HFF-Myc (cell line): ENCODE data around the gene BICD2.
A peak's percentile ranks its signal among the peaks of the same experiment; 100 is the strongest.

Experiments used
- DNase-seq: peaks from one replicate; pipeline ENCODE4 v3.0.0-alpha.2; 2011; ENCODE audit warnings: low read depth; ENCODE audit errors: extremely low read depth
- H3K4me3 ChIP-seq: replicated peaks from 2 replicates; pipeline ENCODE4 v1.5.1; 2011; ENCODE audit warnings: low read depth, mild to moderate bottlenecking, control low read depth, low read length
- TF ChIP-seq, protein P1 (sequence below): IDR thresholded peaks from 2 replicates; pipeline ENCODE4 v1.5.1; 2012; ENCODE audit warnings: mild to moderate bottlenecking, low read depth, low read length, control low read depth; ENCODE audit errors: missing control alignments

Gene BICD2

DNA sequence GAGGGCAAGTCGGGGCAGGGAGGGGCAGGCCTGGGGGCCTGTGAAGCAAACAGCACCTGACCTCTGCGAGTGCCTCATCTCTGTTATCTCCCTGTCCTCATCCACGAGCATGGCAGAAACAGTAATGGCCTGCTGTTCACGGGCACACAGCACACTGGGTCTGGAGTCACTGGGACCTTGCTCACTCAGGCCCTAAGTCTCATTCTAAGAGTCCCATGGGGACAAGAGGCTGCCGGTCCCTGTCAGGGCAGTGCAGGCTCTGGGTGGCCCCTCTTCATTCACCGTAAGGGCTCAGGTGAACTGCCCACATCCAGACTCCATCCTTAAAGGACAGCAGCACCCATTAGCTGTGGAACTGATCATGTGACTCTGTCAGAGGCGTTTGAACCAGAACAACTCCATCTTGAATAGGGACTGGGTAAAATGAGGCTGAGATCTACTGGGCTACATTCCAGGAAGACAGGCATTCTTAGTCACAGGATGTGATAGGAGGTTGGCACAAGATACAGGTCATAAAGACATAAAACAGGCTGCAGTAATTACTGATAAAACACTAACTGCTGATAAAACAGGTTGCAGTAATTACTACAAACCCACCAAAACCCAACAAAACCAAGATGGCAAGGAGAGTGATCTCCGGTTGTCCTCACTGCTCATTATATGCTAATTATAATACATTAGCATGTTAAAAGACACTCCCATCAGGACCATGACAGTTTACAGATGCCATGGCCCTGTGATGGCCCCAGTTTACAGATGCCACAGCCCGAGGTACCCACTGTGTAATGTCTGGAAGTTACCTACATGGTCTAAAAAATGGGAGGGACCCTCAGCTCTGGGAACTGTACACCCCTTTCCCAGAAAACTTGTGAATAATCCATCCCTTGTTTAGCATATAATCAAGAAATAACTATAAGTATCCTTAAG is 28.7 kb downstream of the BICD2 start:
- TF ChIP-seq, protein P1, sequence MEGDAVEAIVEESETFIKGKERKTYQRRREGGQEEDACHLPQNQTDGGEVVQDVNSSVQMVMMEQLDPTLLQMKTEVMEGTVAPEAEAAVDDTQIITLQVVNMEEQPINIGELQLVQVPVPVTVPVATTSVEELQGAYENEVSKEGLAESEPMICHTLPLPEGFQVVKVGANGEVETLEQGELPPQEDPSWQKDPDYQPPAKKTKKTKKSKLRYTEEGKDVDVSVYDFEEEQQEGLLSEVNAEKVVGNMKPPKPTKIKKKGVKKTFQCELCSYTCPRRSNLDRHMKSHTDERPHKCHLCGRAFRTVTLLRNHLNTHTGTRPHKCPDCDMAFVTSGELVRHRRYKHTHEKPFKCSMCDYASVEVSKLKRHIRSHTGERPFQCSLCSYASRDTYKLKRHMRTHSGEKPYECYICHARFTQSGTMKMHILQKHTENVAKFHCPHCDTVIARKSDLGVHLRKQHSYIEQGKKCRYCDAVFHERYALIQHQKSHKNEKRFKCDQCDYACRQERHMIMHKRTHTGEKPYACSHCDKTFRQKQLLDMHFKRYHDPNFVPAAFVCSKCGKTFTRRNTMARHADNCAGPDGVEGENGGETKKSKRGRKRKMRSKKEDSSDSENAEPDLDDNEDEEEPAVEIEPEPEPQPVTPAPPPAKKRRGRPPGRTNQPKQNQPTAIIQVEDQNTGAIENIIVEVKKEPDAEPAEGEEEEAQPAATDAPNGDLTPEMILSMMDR = no peak
- DNase-seq = no peak

DNA sequence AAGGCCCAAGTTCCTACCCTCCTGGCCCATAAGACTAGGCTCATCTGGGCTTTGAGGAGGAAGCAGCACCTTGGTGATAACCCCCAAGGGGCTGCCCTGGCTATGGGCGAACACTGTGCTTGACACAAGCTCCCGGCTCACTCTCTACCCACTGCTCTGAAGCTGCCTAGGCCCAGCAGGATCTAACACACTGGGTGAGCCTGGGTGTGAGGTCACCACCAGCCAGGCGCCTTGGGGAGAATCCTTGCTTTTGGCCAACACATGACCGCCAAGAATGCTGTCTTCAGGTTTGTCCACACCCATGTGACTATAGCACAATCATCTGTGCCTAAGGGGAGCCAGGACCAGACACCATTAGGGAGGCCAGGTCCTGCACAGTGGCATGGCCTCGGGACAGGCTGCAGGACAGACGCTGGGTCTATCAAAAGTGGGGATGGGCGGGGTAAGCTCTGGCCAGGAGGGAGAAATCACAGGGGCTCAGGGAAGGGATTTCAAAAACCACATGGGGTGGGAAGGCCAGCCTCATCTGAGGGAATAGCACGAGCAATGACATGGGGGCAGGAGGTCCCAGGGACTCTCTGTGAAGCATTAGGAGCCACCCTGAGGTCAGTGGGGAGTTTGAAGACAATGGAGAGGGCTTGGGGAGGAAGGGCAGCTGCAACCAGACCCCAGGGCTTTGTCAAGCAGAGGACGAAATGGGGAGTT is 29.6 kb downstream of the BICD2 start:
- no peak overlapping the region for H3K4me3 ChIP-seq
- no peak for DNase-seq
- TF ChIP-seq, protein P1 = no peak

More for the DNA sequence above, 28.7 kb downstream of the BICD2 start:
- H3K4me3 ChIP-seq = no peak overlapping the region

DNA sequence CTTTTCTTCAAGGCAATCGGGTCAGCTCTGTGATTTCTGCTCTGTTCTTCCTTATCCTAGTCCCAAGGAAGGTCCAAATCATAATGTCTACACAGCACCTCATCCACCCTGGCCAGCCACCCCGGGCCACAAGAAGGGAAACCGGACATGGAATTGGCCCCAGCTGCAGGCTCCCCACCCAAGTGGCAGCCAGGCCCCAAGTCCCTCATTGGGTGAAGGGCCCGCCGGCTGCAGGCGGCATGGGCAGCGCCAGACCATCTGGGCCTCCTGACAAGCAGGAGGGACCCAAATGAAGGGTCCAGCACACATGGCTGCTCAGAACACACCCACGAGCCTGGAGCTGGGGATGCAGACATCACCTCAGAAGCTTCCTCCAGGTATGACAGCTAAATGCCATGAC is 33.7 kb downstream of the BICD2 start:
- no peak for DNase-seq
- TF ChIP-seq, protein P1 = no peak
- H3K4me3 ChIP-seq = no peak overlapping the region

DNA sequence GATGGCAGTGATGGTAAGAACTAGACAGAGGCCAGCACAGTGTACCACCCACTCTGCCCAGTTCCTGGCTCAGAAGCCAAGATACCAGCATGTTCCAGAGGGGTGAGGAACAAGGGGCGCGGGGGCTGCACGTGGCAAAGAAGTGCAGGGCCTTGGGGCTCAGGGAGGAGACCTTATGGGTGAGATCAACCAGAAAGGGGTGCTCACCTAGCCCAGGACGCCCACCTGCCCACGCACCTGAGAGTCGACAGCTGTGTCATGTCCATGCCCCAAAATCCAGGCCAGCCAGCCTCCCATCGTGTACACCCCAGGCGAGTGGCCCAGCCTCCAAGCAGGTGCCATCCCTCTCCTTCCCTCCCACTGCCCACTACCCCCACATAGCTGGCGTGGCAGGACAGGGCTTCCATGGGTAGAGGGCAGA is 34.9 kb downstream of the BICD2 start:
- H3K4me3 ChIP-seq = no peak overlapping the region
- no peak for DNase-seq
- TF ChIP-seq, protein P1 = no peak

DNA sequence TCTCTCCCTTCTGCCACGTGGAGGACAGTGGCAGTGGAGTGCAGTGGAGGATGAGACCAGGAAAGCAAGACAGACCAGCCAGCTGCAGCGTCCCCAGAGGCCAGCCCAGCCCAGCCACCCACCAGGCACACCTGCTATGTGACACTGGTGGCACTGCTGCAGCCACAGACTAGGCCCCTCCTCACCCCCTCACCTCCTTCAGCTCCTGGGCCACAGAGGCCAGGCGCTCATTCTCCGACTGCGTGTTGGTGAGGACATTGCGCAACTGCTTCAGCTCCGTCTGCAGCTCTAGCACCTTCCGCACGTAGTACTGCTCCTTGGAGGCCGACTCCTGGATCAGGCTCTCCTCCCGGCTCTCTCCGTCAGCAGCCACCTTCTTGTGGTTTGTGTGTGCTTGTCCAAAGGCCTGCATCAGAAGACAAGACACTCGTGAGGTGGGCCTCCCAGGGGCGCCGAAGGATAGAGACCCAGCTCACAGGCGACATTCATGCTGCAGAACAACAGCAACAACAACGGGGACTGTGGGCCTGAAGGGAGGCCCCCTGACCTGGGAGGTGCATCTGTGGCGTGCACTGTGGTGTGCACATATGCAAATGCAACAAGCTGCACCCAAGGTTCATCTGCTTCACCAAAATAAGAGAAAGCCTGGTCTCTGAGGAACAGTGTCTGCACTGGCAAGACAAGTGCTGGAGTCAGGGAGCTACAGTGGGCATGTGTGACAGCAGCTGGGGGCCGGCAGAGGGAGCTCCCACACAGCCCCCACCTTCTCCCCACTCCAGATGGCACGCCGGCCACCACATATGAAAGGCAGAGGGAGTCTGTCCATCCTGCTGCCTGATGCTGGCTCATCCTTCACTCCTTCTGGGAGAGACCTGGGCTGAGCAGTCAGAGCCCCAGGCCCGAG is 35.5 kb downstream of the BICD2 start:
- TF ChIP-seq, protein P1 = peak; percentile 71
- H3K4me3 ChIP-seq = no peak overlapping the region
- no peak for DNase-seq
